Lower leg skin (tissue), 4 donors: ENCODE measurements around the gene RALGDS. TPM values are rescaled to one million over a fixed set of nuclear protein-coding genes. Genes with fewer than 3 reads are reported as not detected.
"Not testable (repeated sequence)": the region's sequence is repeated elsewhere in the genome, so short reads cannot be mapped to it uniquely, and the experiment has no call there.

Experiments
- DNase-seq, 2 donors: peaks; one replicate each; pipeline ENCODE4 v3.0.0-alpha.2; 2019; ENCODE audit warnings: low spot score in 2 of 2
- H3K4me3 ChIP-seq: fragments of 200-600 bp; sonication (generic); 2 replicates; pipeline ENCODE4 v1.5.1; 2017; ENCODE audit warnings: mild to moderate bottlenecking, low read depth; ENCODE audit not compliant: poor library complexity, severe bottlenecking
- POLR2A ChIP-seq, 2 donors: fragments of 450-650 bp; IDR thresholded peaks; one replicate each; pipeline ENCODE4 v1.6.1; 2016 to 2017; ENCODE audit warnings: antibody characterized with exemption in 2 of 2, mild to moderate bottlenecking in 1 of 2, moderate library complexity in 1 of 2
- WGBS, 2 donors: methylation state at CpG; one replicate each; pipeline ENCODE4 v1.1.5; 2018; 5-methylcytosine and 5-hydroxymethylcytosine counted together
- intact Hi-C: fragments of 100-400 bp; cut with DNase I; formaldehyde crosslinking; loops from one replicate; pipeline ENCODE4 v1.15.0; 2023; ENCODE audit warnings: low total_unique reads
- total RNA-seq, 4 donors: library from RNA; depleted of rRNA; stranded (reverse); fragments of >200 nt; gene quantifications; one replicate each; pipeline ENCODE4 v1.1.0, GENCODE V29; 2016
- TF ChIP-seq, protein P1 (sequence below), 3 donors: fragments of 450-650 bp; IDR thresholded peaks; one replicate each; pipeline ENCODE4 v1.5.1; 2016; ENCODE audit warnings: antibody characterized with exemption in 3 of 3, mild to moderate bottlenecking in 3 of 3, moderate library complexity in 2 of 3

RALGDS gene
- total RNA-seq, 4 donors from 2014 or later, result 95.0 to 176 (median 123) TPM

DNA sequence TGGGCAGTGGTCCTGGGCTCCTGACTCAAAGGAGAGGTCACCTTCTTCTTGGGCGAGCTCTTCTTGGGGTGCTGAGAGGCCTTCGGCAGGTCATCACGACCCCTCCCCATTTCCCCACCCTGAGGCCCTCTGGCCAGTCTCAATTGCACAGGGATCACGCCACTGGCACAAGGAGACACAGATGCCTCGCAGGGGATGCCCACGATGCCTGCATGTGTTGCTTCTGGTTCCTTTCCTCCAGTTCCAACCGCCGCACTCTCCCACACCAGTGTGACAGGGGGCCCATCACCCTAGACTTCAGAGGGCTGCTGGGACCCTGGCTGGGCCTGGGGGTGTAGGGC, 57.9 kb downstream of the RALGDS start:
- H3K4me3 ChIP-seq, result no peak overlapping the region
- TF ChIP-seq, protein P1, sequence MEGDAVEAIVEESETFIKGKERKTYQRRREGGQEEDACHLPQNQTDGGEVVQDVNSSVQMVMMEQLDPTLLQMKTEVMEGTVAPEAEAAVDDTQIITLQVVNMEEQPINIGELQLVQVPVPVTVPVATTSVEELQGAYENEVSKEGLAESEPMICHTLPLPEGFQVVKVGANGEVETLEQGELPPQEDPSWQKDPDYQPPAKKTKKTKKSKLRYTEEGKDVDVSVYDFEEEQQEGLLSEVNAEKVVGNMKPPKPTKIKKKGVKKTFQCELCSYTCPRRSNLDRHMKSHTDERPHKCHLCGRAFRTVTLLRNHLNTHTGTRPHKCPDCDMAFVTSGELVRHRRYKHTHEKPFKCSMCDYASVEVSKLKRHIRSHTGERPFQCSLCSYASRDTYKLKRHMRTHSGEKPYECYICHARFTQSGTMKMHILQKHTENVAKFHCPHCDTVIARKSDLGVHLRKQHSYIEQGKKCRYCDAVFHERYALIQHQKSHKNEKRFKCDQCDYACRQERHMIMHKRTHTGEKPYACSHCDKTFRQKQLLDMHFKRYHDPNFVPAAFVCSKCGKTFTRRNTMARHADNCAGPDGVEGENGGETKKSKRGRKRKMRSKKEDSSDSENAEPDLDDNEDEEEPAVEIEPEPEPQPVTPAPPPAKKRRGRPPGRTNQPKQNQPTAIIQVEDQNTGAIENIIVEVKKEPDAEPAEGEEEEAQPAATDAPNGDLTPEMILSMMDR (IDR thresholded peaks at IDR 0.05), result no peak
- TF ChIP-seq POLR2A (IDR thresholded peaks at IDR 0.05), result no peak
- 55 to 94% methylated on average over 3 to 8 of the region's 8 CpGs for whole genome bisulfite sequencing, 2 donors
- intact Hi-C loops, result no loop called here
- DNase-seq, result no peak

GRCh38 chr9:133062569-133062968, 58.5 kb downstream of the RALGDS start:
- intact Hi-C loops, H3K4me3 ChIP-seq, DNase-seq: not testable (repeated sequence)
- WGBS, 2 donors, result 35 to 48% methylated on average over 6 to 7 of the region's 8 CpGs

DNA sequence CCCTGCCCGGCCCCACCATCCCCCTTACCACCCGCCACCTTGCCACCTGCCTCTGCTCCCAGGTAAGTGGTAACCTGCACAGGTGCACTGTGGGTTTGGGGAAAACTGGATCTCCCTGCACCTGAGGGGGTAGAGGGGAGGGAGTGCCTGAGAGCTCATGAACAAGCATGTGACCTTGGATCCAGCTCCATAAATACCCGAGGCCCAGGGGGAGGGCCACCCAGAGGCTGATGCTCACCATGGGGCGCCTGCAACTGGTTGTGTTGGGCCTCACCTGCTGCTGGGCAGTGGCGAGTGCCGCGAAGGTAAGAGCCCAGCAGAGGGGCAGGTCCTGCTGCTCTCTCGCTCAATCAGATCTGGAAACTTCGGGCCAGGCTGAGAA, 59.3 kb downstream of the RALGDS start, which contains the start of gene CEL:
TSS of gene CEL (plus strand) at position 218 of the 382 bp plus-strand sequence. CDS start at position 240, 22 bp downstream.
- intact Hi-C loops, H3K4me3 ChIP-seq, DNase-seq: not testable (repeated sequence)
- WGBS, 2 donors, result 74% methylated on average over 4 of the region's 9 CpGs; no CpG with 5 or more reads in 1 of the 2 donors

GRCh38 chr9:133061019-133061763, 59.8 kb downstream of the RALGDS start:
- intact Hi-C loops, DNase-seq, H3K4me3 ChIP-seq: not testable (repeated sequence)
- WGBS, 2 donors, result 44 to 49% methylated on average over 13 to 14 of the region's 14 CpGs

DNA sequence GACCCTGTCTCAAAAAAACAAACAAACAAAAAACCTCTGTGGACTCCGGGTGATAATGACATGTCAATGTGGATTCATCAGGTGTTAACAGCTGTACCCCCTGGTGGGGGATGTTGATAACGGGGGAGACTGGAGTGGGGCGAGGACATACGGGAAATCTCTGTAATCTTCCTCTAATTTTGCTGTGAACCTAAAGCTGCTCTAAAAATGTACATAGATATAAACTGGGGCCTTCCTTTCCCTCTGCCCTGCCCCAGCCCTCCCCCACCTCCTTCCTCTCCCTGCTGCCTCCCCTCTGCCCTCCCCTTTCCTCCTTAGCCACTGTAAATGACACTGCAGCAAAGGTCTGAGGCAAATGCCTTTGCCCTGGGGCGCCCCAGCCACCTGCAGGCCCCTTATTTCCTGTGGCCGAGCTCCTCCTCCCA, 60.6 kb downstream of the RALGDS start:
- 70 to 73% methylated on average over 6 of the region's 6 CpGs for WGBS, 2 donors
- DNase-seq, result no peak
- H3K4me3 ChIP-seq, result no peak overlapping the region
- intact Hi-C loops, result no loop called here
- TF ChIP-seq, protein P1 (IDR thresholded peaks at IDR 0.05), result no peak
- TF ChIP-seq POLR2A (IDR thresholded peaks at IDR 0.05), result no peak

DNA sequence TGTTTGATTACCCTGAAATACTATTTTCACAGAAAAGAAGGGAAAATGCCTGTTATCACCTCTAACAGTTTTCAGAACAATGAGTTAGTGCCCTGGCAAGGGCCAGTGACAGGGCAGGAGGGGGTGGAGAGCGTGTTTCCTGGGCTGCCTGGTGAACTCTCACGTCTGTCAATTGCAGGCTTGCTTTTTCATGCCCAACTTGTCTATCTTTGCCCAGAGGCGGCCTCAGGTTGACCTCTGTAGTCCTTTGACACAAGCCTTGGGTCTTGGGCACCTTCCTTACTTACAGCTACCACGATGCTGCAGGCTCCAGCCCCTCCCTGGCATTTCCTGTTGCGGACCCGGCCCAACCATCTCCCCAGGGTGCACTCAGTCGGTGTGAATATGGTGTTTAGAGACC, 61.4 kb downstream of the RALGDS start:
- intact Hi-C loops, result no loop called here
- no peak for TF ChIP-seq POLR2A (IDR thresholded peaks at IDR 0.05)
- TF ChIP-seq, protein P1 (IDR thresholded peaks at IDR 0.05), result no peak
- WGBS, 2 donors, result 19 to 39% methylated on average over 7 of the region's 7 CpGs
- no peak for DNase-seq
- H3K4me3 ChIP-seq, result no peak overlapping the region

GRCh38 chr9:133058550-133059320, 62.3 kb downstream of the RALGDS start:
- 74 to 80% methylated on average over 12 of the region's 12 CpGs for WGBS, 2 donors
- intact Hi-C loops, result no loop called here
- no peak overlapping the region for H3K4me3 ChIP-seq
- DNase-seq, result no peak
- TF ChIP-seq POLR2A (IDR thresholded peaks at IDR 0.05), result no peak
- TF ChIP-seq, protein P1 (IDR thresholded peaks at IDR 0.05), result no peak
